NCI-H526 treated with DMSO at 0.1 percent for 48 hours (cell line): ENCODE measurements around the gene PTPRD.

Experiments
- DNase-seq: peaks from one replicate; lab custom pipeline; 2025; lab: John Stamatoyannopoulos, UW

PTPRD gene

GRCh38 chr9:8266861-8267260 is 2345.9 kb downstream of the PTPRD start:
- DNase-seq: no peak

DNA sequence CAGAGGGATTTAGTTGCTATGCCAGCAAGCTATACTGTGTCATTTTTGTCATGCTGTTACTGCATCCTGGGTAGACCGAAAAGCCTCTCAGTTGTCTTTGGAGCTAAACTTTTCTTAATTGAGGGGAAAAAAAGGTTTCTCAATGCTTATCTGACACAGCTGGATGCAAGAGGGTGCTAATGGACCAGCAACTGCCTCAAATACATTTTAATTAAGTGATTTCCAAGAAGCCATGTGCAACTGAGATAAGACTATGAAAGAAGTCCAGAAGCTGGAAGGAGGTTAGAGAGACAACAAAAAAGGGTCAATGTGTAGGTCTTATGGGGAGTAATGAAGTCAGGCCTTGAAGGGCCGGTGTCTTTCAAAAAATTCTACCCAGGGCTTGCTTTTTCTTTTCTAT is 2347.5 kb downstream of the PTPRD start:
- DNase-seq: no peak
